Panc1 (cell line): ENCODE data around the gene CYP26B1. TPM values are rescaled to one million over a fixed set of nuclear protein-coding genes. Genes with fewer than 3 reads are reported as not detected.

Experiments used
- ATAC-seq: fragments of 200-7000 bp; cut with Tn5 transposase; 2 replicates; pipeline ENCODE4 v1.9.1; 2020; ENCODE audit warnings: mild to moderate bottlenecking, moderate library complexity
- BruUV-seq: library from RNA; stranded (reverse); fragments of 400-500 nt; replicated peaks from 2 replicates; lab custom pipeline; 2021; lab: Mats Ljungman, UMichigan
- CTCF ChIA-PET: fragments of 300-600 bp; sonication (Branson Sonifier 250); formaldehyde crosslinking; loops from one replicate; lab custom pipeline; 2022; ENCODE audit warnings: antibody characterized with exemption; lab: Charles Lee
- POLR2A ChIA-PET: fragments of 300-600 bp; sonication (Branson Sonifier 250); formaldehyde crosslinking; loops from one replicate; lab custom pipeline; 2022; ENCODE audit warnings: antibody characterized with exemption; lab: Charles Lee
- DNase-seq: peaks from one replicate; pipeline ENCODE4 v3.0.0-alpha.2; 2010; ENCODE audit warnings: low read depth, low spot score
- H3K27ac ChIP-seq: 2 replicates; pipeline ENCODE4 v1.5.1; 2011; ENCODE audit warnings: mild to moderate bottlenecking, low read length, inconsistent platforms
- H3K27me3 ChIP-seq: fragments of 200-500 bp; sonication (Bioruptor generic); 2 replicates; pipeline ENCODE4 v1.6.0; 2014; ENCODE audit warnings: low read length, inconsistent platforms; ENCODE audit not compliant: control insufficient read depth, insufficient read depth
- H3K36me3 ChIP-seq: fragments of 200-500 bp; sonication (Bioruptor generic); 2 replicates; pipeline ENCODE4 v1.5.1; 2014; ENCODE audit warnings: inconsistent platforms, mild to moderate bottlenecking, low read length, moderate library complexity; ENCODE audit not compliant: control insufficient read depth, insufficient read depth
- H3K4me1 ChIP-seq: 2 replicates; pipeline ENCODE4 v1.5.1; 2011; ENCODE audit warnings: inconsistent platforms, mild to moderate bottlenecking, low read length, moderate library complexity; ENCODE audit not compliant: control insufficient read depth, insufficient read depth
- H3K4me3 ChIP-seq, 2 experiments: 2 replicates each; pipeline ENCODE4 v1.5.1; 2011 to 2012; ENCODE audit warnings: low read depth in 2 of 2, low read length in 2 of 2, mild to moderate bottlenecking in 2 of 2, inconsistent platforms in 1 of 2, moderate library complexity in 1 of 2
- H3K9me3 ChIP-seq: fragments of 200-500 bp; sonication (Bioruptor generic); 2 replicates; pipeline ENCODE4 v1.5.1; 2014; ENCODE audit warnings: low read depth, mild to moderate bottlenecking, inconsistent platforms, low read length, moderate library complexity; ENCODE audit not compliant: control insufficient read depth, insufficient read depth
- CTCF ChIP-seq: fragments of 450-650 bp; IDR thresholded peaks from 2 replicates; pipeline ENCODE4 v1.5.1; 2017; ENCODE audit warnings: mild to moderate bottlenecking
- POLR2AphosphoS5 ChIP-seq: IDR thresholded peaks from 2 replicates; pipeline ENCODE4 v1.6.1; 2012; ENCODE audit warnings: mild to moderate bottlenecking, low read depth, low read length, moderate library complexity
- REST ChIP-seq, 2 experiments: IDR thresholded peaks; 2 replicates each; pipeline ENCODE4 v1.6.1; 2011 to 2012; ENCODE audit warnings: low read depth in 2 of 2, control low read depth in 1 of 2, low read length in 1 of 2, mild to moderate bottlenecking in 1 of 2, moderate library complexity in 1 of 2; ENCODE audit not compliant: insufficient read depth in 1 of 2
- SIN3A ChIP-seq: IDR thresholded peaks from 2 replicates; pipeline ENCODE4 v1.6.1; 2012; ENCODE audit warnings: low read depth, mild to moderate bottlenecking, low read length, moderate library complexity, borderline replicate concordance; ENCODE audit not compliant: insufficient read depth
- TCF7L2 ChIP-seq: IDR thresholded peaks from 2 replicates; pipeline ENCODE4 v1.6.1; 2011; ENCODE audit warnings: mild to moderate bottlenecking, low read depth, low read length, inconsistent platforms
- in situ Hi-C: cut with HindIII; loops from 2 replicates; pipeline ENCODE4 v1.10.0; 2016; ENCODE audit warnings: low sequenced_read_pairs, low pct_unique_long_range_greater_than_20kb
- intact Hi-C: fragments of 100-400 bp; cut with micrococcal nuclease; formaldehyde crosslinking; loops from one replicate; pipeline ENCODE4 v1.10.0; 2022; ENCODE audit not compliant: unreplicated experiment
- total RNA-seq: library from RNA; stranded (reverse); gene quantifications from one replicate; pipeline ENCODE4 v1.2.1, GENCODE V29; 2021; ENCODE audit not compliant: unreplicated experiment

Gene CYP26B1
- total RNA-seq, 1 experiment from 2014 or later, result 12.3 TPM

DNA sequence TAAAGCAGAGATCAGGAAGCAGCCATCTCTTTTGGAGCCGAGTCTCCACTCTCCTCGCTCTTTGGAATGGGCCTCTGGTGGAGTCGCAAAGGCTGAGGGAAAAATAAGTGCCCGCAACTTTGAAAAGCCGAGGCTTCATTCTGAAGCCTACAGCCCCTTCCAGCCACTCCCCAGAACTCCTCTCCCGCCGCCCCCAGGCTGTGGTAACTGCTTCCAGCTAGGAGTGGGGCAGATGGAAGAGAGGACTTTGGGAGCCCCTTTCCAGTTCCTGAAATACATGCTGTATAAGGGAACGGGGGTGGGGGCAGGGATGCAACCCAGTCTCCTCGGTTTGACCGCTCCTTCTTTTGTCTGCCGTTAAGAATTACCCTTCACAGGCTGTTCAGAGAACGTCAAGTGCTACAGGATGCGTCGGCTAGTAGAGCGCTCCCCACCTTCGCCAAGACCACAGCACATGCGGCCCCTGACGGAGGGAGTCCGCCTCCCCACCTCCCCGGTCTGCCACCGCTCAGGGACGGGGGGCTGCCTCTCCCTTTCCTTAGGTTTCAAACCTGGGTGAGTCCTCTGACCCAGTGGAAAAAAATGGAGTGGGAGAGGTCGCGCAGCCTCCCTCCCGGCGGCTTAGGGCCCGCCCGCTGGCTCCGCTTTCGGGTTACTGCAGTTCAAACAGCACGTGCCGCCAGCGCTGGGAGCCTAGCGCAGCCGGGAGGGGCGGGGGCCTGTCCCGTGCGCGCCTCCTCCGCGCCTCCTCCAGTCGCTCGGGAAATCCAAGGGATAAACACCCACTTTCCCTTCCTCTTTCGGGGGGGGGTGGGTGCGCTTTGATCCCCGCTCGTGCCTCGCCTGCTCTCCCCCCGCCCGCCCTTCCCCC, 4.9 kb downstream of the CYP26B1 start:
- no TSS peak for BruUV-seq
- CTCF ChIA-PET, result interaction anchor here (0.5 kb wide), 1 partner anchor 404 kb away, joined by 3 read pairs; no protein-coding TSS in a partner anchor
- intact Hi-C loops, result no loop called here
- DNase-seq (no peak), ATAC-seq (no peak)
- H3K27ac ChIP-seq, result no peak overlapping the region
- H3K4me3 ChIP-seq, result no peak overlapping the region
- POLR2A ChIA-PET, result no interaction called here
- H3K4me1 ChIP-seq, result peaks cover 15% of the 10 kb centered on the region
- peaks cover 4% of the 10 kb centered on the region; the same call in 1 of the 2 replicates for H3K27me3 ChIP-seq
- no peak for TF ChIP-seq POLR2AphosphoS5
- TF ChIP-seq CTCF, result no peak
- no peak for TF ChIP-seq REST (IDR thresholded peaks at IDR 0.05; ENCODE audit: insufficient read depth in 1 of 2, low read depth in 2 of 2, low read length in 1 of 2)
- no peak for TF ChIP-seq TCF7L2
- no peak for TF ChIP-seq SIN3A
- H3K9me3 ChIP-seq, result no peaks in the 10 kb centered on the region
- no peaks in the 10 kb centered on the region; the same call in 1 of the 2 replicates for H3K36me3 ChIP-seq
- in situ Hi-C loops, result no loop called here

- no peak overlapping the region for H3K27ac ChIP-seq
- BruUV-seq, result no TSS peak
- no peaks in the 10 kb centered on the region; the same call in 1 of the 2 replicates for H3K36me3 ChIP-seq
- H3K9me3 ChIP-seq, result no peaks in the 10 kb centered on the region
- intact Hi-C loops (no loop called here), in situ Hi-C loops (no loop called here)
- TF ChIP-seq SIN3A (no peak), POLR2AphosphoS5 (no peak), CTCF (no peak), TCF7L2 (no peak), REST (IDR thresholded peaks at IDR 0.05; ENCODE audit: insufficient read depth in 1 of 2, low read depth in 2 of 2, low read length in 1 of 2) (no peak)
- DNase-seq (no peak), ATAC-seq (no peak)
- CTCF ChIA-PET, result no interaction called here
- peaks cover 18% of the 10 kb centered on the region for H3K4me1 ChIP-seq
- H3K27me3 ChIP-seq, result peaks cover 4% of the 10 kb centered on the region; the same call in 1 of the 2 replicates
- POLR2A ChIA-PET, result no interaction called here
- no peak overlapping the region for H3K4me3 ChIP-seq
These were observed 5.7 kb downstream of the CYP26B1 start for GRCh38 chr2:72141881-72142451.
